HL-60 (cell line): ENCODE measurements around the gene SH3BP4.

ENCODE experiments used
- POLR2AphosphoS5 ChIP-seq: IDR thresholded peaks from 2 replicates; pipeline ENCODE4 v1.6.1; 2012; ENCODE audit warnings: low read depth
- SPI1 ChIP-seq: IDR thresholded peaks from 2 replicates; pipeline ENCODE4 v1.6.1; 2012; ENCODE audit warnings: low read depth, mild to moderate bottlenecking, borderline replicate concordance
- TF ChIP-seq, protein P1 (sequence below): IDR thresholded peaks from one replicate; pipeline ENCODE4 v1.5.1; 2011; ENCODE audit warnings: low read length, control low read depth, inconsistent platforms; ENCODE audit not compliant: insufficient read depth
- TF ChIP-seq, protein P2 (sequence below): IDR thresholded peaks from 2 replicates; pipeline ENCODE4 v1.6.1; 2012; ENCODE audit warnings: low read depth; ENCODE audit not compliant: insufficient replicate concordance

DNA sequence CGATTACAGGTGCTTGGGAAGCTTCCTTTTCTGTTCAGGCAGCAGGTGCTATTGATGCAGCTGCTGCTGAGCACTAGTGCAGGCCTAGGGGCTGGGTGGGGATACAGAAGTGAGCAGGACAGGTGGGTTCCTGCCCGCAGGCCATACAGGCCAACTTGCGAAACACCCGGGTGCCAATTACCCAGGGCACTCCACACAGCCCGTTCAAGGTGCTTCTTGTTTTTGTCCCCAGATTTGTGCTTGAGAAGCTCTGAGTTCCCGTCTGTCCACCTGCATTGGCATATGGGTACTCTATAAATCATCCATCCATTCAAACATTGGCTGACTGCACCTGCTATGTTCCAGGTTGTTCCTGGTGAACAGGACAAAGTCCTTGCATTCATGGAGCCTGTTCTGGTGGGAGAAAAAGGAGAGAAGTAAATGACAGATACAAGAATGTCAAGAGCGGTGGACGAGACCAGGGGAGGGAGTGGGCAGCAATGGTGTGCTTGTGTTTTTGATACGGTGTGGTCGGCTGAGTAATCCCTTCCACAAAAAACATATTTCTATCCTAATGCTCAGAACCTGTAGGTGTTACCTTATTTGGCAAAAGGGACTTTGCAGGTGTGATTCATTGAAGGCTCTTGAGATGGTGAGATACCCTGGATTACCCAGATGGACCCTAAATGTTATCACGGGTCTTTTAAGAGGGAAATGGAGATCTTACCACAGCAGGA, 31.4 kb downstream of the SH3BP4 start:
- TF ChIP-seq, protein P1, sequence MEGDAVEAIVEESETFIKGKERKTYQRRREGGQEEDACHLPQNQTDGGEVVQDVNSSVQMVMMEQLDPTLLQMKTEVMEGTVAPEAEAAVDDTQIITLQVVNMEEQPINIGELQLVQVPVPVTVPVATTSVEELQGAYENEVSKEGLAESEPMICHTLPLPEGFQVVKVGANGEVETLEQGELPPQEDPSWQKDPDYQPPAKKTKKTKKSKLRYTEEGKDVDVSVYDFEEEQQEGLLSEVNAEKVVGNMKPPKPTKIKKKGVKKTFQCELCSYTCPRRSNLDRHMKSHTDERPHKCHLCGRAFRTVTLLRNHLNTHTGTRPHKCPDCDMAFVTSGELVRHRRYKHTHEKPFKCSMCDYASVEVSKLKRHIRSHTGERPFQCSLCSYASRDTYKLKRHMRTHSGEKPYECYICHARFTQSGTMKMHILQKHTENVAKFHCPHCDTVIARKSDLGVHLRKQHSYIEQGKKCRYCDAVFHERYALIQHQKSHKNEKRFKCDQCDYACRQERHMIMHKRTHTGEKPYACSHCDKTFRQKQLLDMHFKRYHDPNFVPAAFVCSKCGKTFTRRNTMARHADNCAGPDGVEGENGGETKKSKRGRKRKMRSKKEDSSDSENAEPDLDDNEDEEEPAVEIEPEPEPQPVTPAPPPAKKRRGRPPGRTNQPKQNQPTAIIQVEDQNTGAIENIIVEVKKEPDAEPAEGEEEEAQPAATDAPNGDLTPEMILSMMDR: no peak
- TF ChIP-seq POLR2AphosphoS5 (no peak), SPI1 (no peak)
- TF ChIP-seq, protein P2, sequence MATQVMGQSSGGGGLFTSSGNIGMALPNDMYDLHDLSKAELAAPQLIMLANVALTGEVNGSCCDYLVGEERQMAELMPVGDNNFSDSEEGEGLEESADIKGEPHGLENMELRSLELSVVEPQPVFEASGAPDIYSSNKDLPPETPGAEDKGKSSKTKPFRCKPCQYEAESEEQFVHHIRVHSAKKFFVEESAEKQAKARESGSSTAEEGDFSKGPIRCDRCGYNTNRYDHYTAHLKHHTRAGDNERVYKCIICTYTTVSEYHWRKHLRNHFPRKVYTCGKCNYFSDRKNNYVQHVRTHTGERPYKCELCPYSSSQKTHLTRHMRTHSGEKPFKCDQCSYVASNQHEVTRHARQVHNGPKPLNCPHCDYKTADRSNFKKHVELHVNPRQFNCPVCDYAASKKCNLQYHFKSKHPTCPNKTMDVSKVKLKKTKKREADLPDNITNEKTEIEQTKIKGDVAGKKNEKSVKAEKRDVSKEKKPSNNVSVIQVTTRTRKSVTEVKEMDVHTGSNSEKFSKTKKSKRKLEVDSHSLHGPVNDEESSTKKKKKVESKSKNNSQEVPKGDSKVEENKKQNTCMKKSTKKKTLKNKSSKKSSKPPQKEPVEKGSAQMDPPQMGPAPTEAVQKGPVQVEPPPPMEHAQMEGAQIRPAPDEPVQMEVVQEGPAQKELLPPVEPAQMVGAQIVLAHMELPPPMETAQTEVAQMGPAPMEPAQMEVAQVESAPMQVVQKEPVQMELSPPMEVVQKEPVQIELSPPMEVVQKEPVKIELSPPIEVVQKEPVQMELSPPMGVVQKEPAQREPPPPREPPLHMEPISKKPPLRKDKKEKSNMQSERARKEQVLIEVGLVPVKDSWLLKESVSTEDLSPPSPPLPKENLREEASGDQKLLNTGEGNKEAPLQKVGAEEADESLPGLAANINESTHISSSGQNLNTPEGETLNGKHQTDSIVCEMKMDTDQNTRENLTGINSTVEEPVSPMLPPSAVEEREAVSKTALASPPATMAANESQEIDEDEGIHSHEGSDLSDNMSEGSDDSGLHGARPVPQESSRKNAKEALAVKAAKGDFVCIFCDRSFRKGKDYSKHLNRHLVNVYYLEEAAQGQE: no peak
